Tibial artery (tissue), 4 donors: Measurements from ENCODE around the gene INF2.
"Not testable (repeated sequence)": the region's sequence is repeated elsewhere in the genome, so short reads cannot be mapped to it uniquely, and the experiment has no call there.

ENCODE experiments used
- DNase-seq, 2 donors: peaks; one replicate each; pipeline ENCODE4 v3.0.0-alpha.2; 2019
- H3K27ac ChIP-seq, 2 donors: fragments of 200-600 bp; sonication (generic) in 1 of 2; 1 replicate in 1 of 2; 2 replicates in 1 of 2; pipeline ENCODE4 v1.5.1; 2018 to 2019; ENCODE audit warnings: mild to moderate bottlenecking in 1 of 2
- H3K27me3 ChIP-seq, 2 donors: fragments of 200-600 bp; sonication (generic) in 1 of 2; one replicate each; pipeline versions ENCODE4 v1.5.1 to v1.6.0; 2016 to 2019
- H3K36me3 ChIP-seq, 3 donors: fragments of 200-600 bp; sonication (generic) in 2 of 3; one replicate each; pipeline ENCODE4 v1.5.1; 2016 to 2019; ENCODE audit warnings: mild to moderate bottlenecking in 2 of 3
- H3K4me1 ChIP-seq, 4 donors: fragments of 200-600 bp; sonication (generic) in 2 of 4; 1 replicate in 3 of 4; 2 replicates in 1 of 4; pipeline ENCODE4 v1.5.1; 2016 to 2019
- H3K4me3 ChIP-seq, 2 donors: fragments of 200-600 bp; sonication (generic) in 1 of 2; 1 replicate in 1 of 2; 2 replicates in 1 of 2; pipeline ENCODE4 v1.5.1; 2018 to 2019; ENCODE audit warnings: mild to moderate bottlenecking in 2 of 2
- H3K9me3 ChIP-seq, 3 donors: fragments of 200-600 bp; sonication (generic) in 1 of 3; one replicate each; pipeline ENCODE4 v1.5.1; 2016 to 2019
- intact Hi-C: fragments of 100-400 bp; cut with DNase I; formaldehyde crosslinking; loops from one replicate; pipeline ENCODE4 v1.15.0; 2023; ENCODE audit warnings: low total_unique reads
- TF ChIP-seq, protein P1 (sequence below), 2 experiments: fragments of 200-600 bp in 1 of 2; fragments of 450-650 bp in 1 of 2; IDR thresholded peaks; one replicate each; pipeline ENCODE4 v1.5.1; 2017 to 2019; ENCODE audit warnings: antibody characterized with exemption in 2 of 2, mild to moderate bottlenecking in 1 of 2, moderate library complexity in 1 of 2

Gene INF2

DNA sequence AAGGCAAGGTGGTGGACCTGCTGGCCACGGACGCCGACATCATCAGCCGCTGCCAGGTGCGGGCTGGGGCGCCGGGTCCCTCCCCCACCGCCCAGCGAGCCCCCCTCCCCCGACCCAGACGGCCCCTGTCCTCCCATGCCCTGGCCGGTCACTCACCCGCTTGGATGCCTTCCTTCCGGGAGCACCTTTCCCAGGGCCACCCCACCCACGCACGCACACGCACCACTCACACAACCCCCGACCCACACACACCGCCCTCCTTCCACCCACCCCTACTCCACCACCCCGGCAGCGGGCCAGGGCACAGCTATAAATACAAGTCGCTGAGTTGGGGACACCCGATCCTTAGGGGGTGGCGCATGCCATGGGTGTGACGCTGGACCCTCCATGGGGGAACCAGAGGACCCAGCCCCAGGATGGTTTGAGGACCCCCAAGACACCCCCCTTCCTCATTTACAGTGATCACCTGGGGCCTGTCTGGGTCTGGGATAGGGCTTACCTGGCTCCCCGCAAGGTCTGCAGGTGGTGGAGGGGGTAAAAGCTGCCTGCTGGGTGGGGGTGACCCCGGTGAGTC, 35.1 kb downstream of the INF2 start:
- peak; percentile 68 to 90 for DNase-seq
- Histone ChIP-seq H3K36me3 (peaks cover 1 to 7% (median 7%) of the 10 kb centered on the region in 3 donors), H3K9me3 (no peaks in the 10 kb centered on the region), H3K27me3 (no peaks in the 10 kb centered on the region), H3K4me3 (peak overlapping the region; percentile 66 to 78), H3K4me1 (peaks cover 7 to 77% (median 67%) of the 10 kb centered on the region in 4 donors), H3K27ac (peak overlapping the region; percentile 82 to 83)
- intact Hi-C loops, result no loop called here
- TF ChIP-seq, protein P1, sequence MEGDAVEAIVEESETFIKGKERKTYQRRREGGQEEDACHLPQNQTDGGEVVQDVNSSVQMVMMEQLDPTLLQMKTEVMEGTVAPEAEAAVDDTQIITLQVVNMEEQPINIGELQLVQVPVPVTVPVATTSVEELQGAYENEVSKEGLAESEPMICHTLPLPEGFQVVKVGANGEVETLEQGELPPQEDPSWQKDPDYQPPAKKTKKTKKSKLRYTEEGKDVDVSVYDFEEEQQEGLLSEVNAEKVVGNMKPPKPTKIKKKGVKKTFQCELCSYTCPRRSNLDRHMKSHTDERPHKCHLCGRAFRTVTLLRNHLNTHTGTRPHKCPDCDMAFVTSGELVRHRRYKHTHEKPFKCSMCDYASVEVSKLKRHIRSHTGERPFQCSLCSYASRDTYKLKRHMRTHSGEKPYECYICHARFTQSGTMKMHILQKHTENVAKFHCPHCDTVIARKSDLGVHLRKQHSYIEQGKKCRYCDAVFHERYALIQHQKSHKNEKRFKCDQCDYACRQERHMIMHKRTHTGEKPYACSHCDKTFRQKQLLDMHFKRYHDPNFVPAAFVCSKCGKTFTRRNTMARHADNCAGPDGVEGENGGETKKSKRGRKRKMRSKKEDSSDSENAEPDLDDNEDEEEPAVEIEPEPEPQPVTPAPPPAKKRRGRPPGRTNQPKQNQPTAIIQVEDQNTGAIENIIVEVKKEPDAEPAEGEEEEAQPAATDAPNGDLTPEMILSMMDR (IDR thresholded peaks at IDR 0.05), result no peak

DNA sequence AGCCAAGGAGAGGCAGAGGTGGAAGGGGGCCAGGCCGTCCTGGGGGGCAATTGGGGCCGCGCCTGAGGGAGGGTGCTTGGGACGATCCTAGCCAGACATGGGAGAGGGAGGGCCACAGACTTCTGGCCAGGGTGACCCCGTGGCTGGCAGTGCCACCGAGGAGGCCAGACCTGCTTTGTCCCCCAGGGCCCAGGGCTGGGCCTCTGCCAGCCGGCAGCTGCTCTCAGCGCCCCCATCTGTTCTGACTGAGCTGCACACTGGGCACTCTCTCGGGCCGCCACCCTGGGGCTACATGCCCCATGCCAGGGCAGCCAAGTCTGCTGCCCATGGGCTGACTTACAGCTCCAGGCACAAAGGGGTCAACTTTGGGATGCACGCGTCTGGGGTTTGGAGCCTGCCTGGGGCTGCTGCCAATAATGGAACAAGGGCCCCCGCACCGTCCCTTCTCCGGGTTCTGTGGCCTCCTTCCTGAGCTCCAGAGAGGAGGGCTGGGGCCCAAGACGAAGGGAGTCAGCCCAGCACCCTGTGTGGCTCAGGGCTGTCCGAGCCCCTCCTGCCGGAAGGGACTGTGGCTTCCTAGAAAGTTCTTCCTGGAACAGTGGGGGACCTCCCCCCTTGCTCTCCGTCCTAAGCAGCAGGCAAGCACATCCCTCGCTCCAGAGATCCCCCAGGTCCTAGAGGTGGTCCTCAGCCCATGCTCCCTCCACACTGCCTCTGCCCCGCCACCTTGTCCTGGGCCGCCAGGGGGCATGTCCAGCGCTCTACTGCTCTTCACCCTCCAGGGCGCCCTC, 35.8 kb downstream of the INF2 start:
- peak overlapping the region; percentile 82 to 83 for H3K27ac ChIP-seq
- H3K36me3 ChIP-seq, result peaks cover 0 to under 1% (median under 1%) of the 10 kb centered on the region in 3 donors
- intact Hi-C loops, result no loop called here
- no peaks in the 10 kb centered on the region for H3K9me3 ChIP-seq
- peak; percentile 58 to 92 for DNase-seq
- H3K27me3 ChIP-seq, result no peaks in the 10 kb centered on the region
- TF ChIP-seq, protein P1 (IDR thresholded peaks at IDR 0.05), result peak; percentile 25 to 31
- peak overlapping the region; percentile 66 to 78 for H3K4me3 ChIP-seq
- peaks cover 7 to 82% (median 69%) of the 10 kb centered on the region in 4 donors for H3K4me1 ChIP-seq

DNA sequence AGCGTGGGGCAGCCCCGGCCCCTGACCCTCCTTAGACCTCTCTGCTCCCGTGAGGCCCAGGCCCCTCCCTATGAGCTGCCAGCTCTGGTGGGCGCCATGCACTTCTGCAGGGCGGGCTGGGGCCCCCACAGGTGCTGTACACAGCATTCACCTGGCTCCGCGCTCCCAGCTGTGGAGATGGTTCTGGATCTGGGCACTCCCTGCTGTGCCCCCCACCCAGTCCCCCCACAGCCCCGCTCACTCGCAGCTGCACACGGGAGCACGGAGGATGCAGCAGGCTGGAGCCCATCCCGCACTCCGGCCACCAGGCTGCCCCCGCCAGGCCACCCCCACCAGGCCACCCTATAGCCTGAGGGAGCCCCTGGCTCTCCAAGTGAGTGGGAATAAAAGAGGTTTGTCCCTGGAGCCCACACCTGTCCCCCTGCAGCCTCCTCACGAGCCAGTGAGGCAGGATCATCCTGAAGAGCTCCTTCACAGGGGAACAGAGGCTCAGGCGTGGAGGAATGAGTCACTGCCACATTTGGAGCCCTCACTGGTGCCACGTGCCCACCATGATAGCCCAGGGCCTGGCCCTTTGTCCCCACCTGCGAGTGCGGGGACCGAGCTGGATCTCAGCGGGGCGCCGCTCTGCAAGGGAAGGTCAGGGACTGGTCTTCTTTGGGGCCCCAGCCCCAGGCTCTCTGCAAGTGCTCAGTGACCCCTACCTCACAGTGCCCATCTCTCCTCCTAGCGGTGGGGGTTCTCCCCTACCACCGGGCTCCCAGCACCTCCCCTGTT, 36.5 kb downstream of the INF2 start:
- H3K27me3 ChIP-seq, result no peaks in the 10 kb centered on the region
- peak in 1 of 2 donors; percentile 87 for DNase-seq
- intact Hi-C loops, result no loop called here
- H3K36me3 ChIP-seq, result no peaks in the 10 kb centered on the region
- peaks cover 7 to 90% (median 76%) of the 10 kb centered on the region in 4 donors for H3K4me1 ChIP-seq
- no peaks in the 10 kb centered on the region for H3K9me3 ChIP-seq
- TF ChIP-seq, protein P1 (IDR thresholded peaks at IDR 0.05), result peak; percentile 15 to 39
- H3K27ac ChIP-seq, result peak overlapping the region; percentile 82 to 83
- H3K4me3 ChIP-seq, result peak overlapping the region; percentile 66 to 78

DNA sequence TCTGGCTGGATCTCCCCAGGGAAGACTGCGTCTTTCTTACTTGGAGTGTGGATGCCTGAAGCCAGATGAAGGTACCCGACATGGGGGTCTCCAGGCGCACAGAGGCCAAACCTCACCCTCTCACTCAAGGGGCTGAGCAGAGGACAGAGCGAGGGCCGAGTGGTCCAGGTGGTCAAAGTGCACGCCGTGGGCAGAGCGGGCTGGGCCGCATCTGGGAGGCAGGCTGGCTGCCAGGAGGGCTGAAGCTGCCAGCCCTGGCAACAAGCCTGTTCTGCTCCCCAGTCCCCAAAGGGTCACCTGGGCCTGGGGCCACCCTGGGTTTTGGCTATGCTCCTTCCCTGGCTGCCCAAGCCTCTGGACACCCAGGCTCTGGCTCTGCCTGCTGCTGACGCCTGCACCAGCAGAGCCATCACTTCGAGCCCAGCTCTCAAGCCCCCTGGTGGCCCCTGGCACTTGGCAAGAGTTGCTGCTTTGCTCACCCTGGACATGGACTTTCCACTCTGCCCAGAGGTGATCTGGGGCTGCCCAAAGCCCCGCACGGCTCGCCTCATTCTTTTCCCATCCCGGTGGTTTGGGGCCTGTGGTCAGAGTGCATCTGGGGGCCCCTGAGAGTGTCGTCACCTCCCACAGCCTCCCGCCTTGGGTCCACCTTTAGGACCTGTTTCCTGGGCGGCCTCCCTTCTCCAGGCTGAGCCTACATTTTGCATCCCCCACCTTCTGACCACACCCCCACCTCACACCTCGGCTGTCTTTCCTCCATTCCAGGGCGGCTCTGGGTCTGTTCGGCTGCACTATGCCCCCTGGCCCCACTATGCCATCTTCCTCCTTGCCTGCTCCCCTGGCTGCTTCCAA, 37.4 kb downstream of the INF2 start:
- TF ChIP-seq, protein P1 (IDR thresholded peaks at IDR 0.05), result no peak
- Histone ChIP-seq H3K4me1 (peaks cover 7 to 92% (median 80%) of the 10 kb centered on the region in 4 donors), H3K27me3 (no peaks in the 10 kb centered on the region), H3K4me3 (no peak overlapping the region), H3K9me3 (no peaks in the 10 kb centered on the region), H3K27ac (peak overlapping the region; percentile 82 to 83), H3K36me3 (no peaks in the 10 kb centered on the region)
- no peak for DNase-seq
- intact Hi-C loops, result no loop called here

DNA sequence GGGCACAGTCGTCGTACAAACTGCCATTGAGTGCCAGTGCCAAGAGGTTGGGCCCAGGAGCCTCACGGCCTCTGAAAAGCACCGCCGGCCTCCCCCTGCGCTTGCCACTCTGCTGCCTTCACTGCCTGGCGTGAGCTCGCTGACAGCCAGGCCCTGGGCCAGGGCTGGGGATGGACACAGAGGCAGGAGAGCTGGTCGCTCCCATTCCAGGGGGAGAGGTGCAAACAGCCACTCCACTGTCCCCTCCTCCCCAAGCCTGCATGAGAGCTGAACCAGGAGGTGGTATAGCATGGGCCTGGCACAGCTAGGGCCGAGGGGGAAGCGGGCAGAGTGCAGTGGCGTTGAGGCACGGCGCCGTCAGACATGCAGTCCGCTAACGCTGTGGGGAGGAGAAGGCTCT, 39.2 kb downstream of the INF2 start:
- H3K4me1 ChIP-seq, result peaks cover 11 to 92% (median 80%) of the 10 kb centered on the region in 4 donors
- TF ChIP-seq, protein P1 (IDR thresholded peaks at IDR 0.05), result no peak
- no peaks in the 10 kb centered on the region for H3K9me3 ChIP-seq
- intact Hi-C loops, result no loop called here
- H3K36me3 ChIP-seq, result no peaks in the 10 kb centered on the region
- no peaks in the 10 kb centered on the region for H3K27me3 ChIP-seq
- H3K27ac ChIP-seq, result peak overlapping the region; percentile 82 to 83
- no peak overlapping the region for H3K4me3 ChIP-seq
- no peak for DNase-seq

DNA sequence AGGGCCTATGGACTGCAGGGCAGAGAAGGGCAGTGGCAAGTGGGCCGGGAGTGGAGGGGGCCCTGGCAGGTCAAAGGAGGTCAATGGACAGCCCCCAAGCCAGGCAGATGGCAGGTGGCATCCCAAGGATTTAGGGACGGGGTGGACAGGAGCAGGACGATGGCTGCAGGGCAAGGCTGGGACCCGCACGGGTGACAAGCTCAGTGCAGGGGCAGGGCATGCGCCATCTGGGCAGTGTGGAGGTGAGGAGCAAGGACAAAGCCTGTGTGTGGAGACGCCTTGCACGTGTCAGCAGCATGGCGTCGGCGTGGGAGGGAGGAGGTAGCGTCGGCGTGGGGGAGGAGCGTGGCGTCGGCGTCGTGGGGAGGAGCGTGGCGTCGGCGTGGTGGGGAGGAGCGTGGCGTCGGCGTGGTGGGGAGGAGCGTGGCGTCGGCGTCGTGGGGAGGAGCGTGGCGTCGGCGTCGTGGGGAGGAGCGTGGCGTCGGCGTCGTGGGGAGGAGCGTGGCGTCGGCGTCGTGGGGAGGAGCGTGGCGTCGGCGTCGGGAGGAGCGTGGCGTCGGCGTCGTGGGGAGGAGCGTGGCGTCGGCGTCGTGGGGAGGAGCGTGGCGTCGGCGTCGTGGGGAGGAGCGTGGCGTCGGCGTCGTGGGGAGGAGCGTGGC, 39.9 kb downstream of the INF2 start:
- intact Hi-C loops, H3K27me3 ChIP-seq, H3K9me3 ChIP-seq, H3K4me3 ChIP-seq, DNase-seq, H3K36me3 ChIP-seq: not testable (repeated sequence)
- peak overlapping the region; percentile 83 to 98 for H3K27ac ChIP-seq
- peaks cover 8 to 95% (median 81%) of the 10 kb centered on the region in 4 donors for H3K4me1 ChIP-seq
